ACC112 (cell line): ENCODE measurements around the gene MIGA1.
"Not testable (repeated sequence)": the region's sequence is repeated elsewhere in the genome, so short reads cannot be mapped to it uniquely, and the experiment has no call there.

Experiments used
- H2AFZ ChIP-seq: fragments of 200-600 bp; sonication (generic); one replicate; pipeline ENCODE4 v1.6.0; 2017; ENCODE audit warnings: antibody characterized with exemption, low read length; ENCODE audit not compliant: unreplicated experiment
- H3K27ac ChIP-seq: fragments of 200-600 bp; sonication (generic); 2 replicates; pipeline ENCODE4 v1.5.1; 2014; ENCODE audit warnings: low read depth, mild to moderate bottlenecking, antibody characterized with exemption, low read length, moderate library complexity
- H3K27me3 ChIP-seq: fragments of 200-600 bp; sonication (generic); 2 replicates; pipeline ENCODE4 v1.6.1; 2014; ENCODE audit warnings: mild to moderate bottlenecking, antibody characterized with exemption, low read length, moderate library complexity, mixed read lengths; ENCODE audit not compliant: insufficient read depth
- H3K36me3 ChIP-seq: fragments of 200-600 bp; sonication (generic); 2 replicates; pipeline ENCODE4 v1.6.1; 2016; ENCODE audit warnings: mild to moderate bottlenecking, antibody characterized with exemption, low read length, moderate library complexity, mixed read lengths; ENCODE audit not compliant: insufficient read depth
- H3K4me1 ChIP-seq: fragments of 200-600 bp; sonication (generic); one replicate; pipeline ENCODE4 v1.6.1; 2016; ENCODE audit warnings: low read length, mixed read lengths; ENCODE audit not compliant: insufficient read depth, unreplicated experiment, control insufficient read depth
- H3K4me3 ChIP-seq: fragments of 200-600 bp; sonication (generic); 2 replicates; pipeline ENCODE4 v1.5.1; 2014; ENCODE audit warnings: mild to moderate bottlenecking, low read depth, low read length
- H3K79me2 ChIP-seq: fragments of 200-600 bp; sonication (generic); one replicate; pipeline ENCODE4 v1.6.0; 2016; ENCODE audit warnings: low read length; ENCODE audit not compliant: control insufficient read depth, unreplicated experiment, insufficient read depth

The MIGA1 gene

GRCh38 chr1:77779529-77780281 lies at the start of gene MIGA1:
TSS of gene MIGA1 (plus strand) at chr1:77779649. CDS start at chr1:77783253, 3,604 bp downstream.
- peaks cover 3% of the 10 kb centered on the region for H3K4me1 ChIP-seq
- peaks cover 13% of the 10 kb centered on the region for H3K36me3 ChIP-seq
- peak within 1 kb of the TSS; percentile 89 for H2AFZ ChIP-seq
- no peak within 1 kb of the TSS for H3K27ac ChIP-seq
- no peaks in the 10 kb centered on the region for H3K27me3 ChIP-seq
- H3K4me3 ChIP-seq, result peak within 1 kb of the TSS; percentile 86
- peaks cover 47% of the 10 kb centered on the region for H3K79me2 ChIP-seq

DNA sequence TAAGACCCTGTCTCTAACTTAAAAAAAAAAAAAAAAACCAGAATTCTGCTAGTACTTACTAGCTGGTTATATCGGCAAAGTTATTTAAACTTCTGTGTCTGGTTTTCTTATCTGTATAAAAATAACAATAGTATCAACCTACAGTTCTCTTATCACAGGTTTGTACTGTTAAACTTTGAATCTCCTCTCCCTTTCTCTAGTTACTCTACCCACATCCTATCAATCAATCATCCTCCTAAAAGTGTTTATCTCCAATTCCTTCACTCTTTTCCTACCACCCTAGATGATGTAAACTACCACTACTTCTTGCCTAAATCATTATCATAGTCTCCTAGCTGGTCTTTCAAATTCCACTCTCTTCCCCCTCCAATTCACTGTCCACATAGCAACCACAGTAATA lies 47.4 kb upstream of the MIGA1 start:
- H3K36me3 ChIP-seq, result peaks cover 12% of the 10 kb centered on the region; the same call in 1 of the 2 replicates
- no peaks in the 10 kb centered on the region for H3K79me2 ChIP-seq
- no peak overlapping the region for H3K4me3 ChIP-seq
- no peak overlapping the region for H2AFZ ChIP-seq
- H3K4me1 ChIP-seq, result no peaks in the 10 kb centered on the region
- no peaks in the 10 kb centered on the region for H3K27me3 ChIP-seq
- no peak overlapping the region for H3K27ac ChIP-seq

GRCh38 chr1:77739235-77739634 lies 40.2 kb upstream of the MIGA1 start:
- peaks cover 13% of the 10 kb centered on the region; the same call in 1 of the 2 replicates for H3K36me3 ChIP-seq
- H3K27ac ChIP-seq, result no peak overlapping the region
- H3K27me3 ChIP-seq, result no peaks in the 10 kb centered on the region
- peaks cover 22% of the 10 kb centered on the region for H3K79me2 ChIP-seq
- H3K4me1 ChIP-seq, result no peaks in the 10 kb centered on the region
- no peak overlapping the region for H2AFZ ChIP-seq
- H3K4me3 ChIP-seq, result no peak overlapping the region

GRCh38 chr1:77741316-77741715 lies 38.1 kb upstream of the MIGA1 start:
- no peak overlapping the region for H3K27ac ChIP-seq
- no peak overlapping the region for H3K4me3 ChIP-seq
- peaks cover 27% of the 10 kb centered on the region for H3K79me2 ChIP-seq
- H3K27me3 ChIP-seq, result no peaks in the 10 kb centered on the region
- peaks cover 13% of the 10 kb centered on the region; the same call in 1 of the 2 replicates for H3K36me3 ChIP-seq
- H3K4me1 ChIP-seq, result no peaks in the 10 kb centered on the region
- no peak overlapping the region for H2AFZ ChIP-seq

DNA sequence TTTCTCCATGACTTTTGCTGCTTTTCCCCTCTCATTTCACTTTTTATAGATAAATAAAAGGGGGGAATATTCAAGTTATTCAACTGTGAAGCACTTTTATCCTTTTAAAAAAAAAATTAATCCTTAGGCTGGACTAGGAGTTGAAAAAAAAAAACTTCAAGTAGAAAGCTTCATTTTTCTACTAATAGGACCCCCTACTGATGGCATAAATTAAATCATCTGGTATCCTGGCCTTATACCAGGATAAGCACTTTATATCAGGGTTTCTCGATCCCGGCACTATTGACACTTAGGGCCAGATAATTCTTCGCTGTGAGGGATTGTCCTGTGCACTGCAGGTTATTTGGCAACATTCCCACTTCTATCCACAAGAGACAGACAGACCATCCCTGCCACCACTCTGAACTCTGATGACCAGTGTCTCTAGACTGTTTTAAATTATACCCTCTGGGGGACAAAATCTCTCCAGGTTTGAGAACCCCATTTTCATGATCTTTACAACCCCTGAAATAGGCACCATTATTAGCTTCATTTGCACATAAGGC lies 37.4 kb upstream of the MIGA1 start:
- Histone ChIP-seq H3K36me3 (peaks cover 13% of the 10 kb centered on the region; the same call in 1 of the 2 replicates), H3K27me3 (no peaks in the 10 kb centered on the region), H3K4me1 (no peaks in the 10 kb centered on the region), H3K79me2 (peaks cover 27% of the 10 kb centered on the region), H3K27ac (no peak overlapping the region), H2AFZ (no peak overlapping the region), H3K4me3 (no peak overlapping the region)

- H3K27ac ChIP-seq, result no peak overlapping the region
- peaks cover 10% of the 10 kb centered on the region for H3K4me1 ChIP-seq
- no peaks in the 10 kb centered on the region for H3K27me3 ChIP-seq
- H2AFZ ChIP-seq, result no peak overlapping the region
- H3K36me3 ChIP-seq, result 0 out of 2 replicates have a peak, but pooled peaks cover 8% of the 10 kb centered on the region
- peaks cover 51% of the 10 kb centered on the region for H3K79me2 ChIP-seq
- H3K4me3 ChIP-seq, result no peak overlapping the region
Observed at GRCh38 chr1:77744576-77744975, 34.9 kb upstream of the MIGA1 start.

GRCh38 chr1:77749489-77749888 lies 30.0 kb upstream of the MIGA1 start:
- H3K4me3 ChIP-seq, H3K27ac ChIP-seq, H3K36me3 ChIP-seq, H3K27me3 ChIP-seq, H2AFZ ChIP-seq: not testable (repeated sequence)
- Histone ChIP-seq H3K79me2 (peaks cover 71% of the 10 kb centered on the region), H3K4me1 (peaks cover 10% of the 10 kb centered on the region)

GRCh38 chr1:77756052-77756754 lies 23.2 kb upstream of the MIGA1 start:
- H3K27me3 ChIP-seq, result no peaks in the 10 kb centered on the region
- H3K4me1 ChIP-seq, result peaks cover 18% of the 10 kb centered on the region
- H2AFZ ChIP-seq, result no peak overlapping the region
- no peak overlapping the region for H3K4me3 ChIP-seq
- H3K36me3 ChIP-seq, result no peaks in the 10 kb centered on the region
- peaks cover 80% of the 10 kb centered on the region for H3K79me2 ChIP-seq
- no peak overlapping the region for H3K27ac ChIP-seq

DNA sequence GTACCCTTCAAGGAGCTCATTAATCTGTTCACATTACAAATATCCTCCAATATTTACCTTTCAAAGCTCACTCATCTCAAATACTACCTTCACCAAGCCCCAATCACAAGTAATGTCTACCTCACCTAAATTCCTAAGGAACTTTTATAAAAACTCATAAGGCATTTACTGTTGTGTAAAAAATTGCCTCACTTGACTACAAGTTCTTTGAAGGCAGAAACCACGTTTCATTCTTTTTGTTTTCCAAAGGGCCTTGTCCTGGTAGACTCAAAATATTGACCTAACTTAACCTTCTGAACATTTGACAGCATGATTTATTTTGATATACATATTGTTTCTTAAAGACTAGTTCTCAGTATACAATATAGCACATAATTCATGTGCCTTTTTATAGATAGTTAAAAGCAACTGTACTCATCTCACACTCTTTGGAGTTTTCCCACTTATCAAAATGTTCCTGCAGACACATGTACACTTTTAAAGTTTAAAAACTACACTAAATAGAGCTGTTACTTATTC lies 22.3 kb upstream of the MIGA1 start:
- no peak overlapping the region for H2AFZ ChIP-seq
- peak overlapping the region; percentile 91 for H3K4me3 ChIP-seq
- H3K27me3 ChIP-seq, result no peaks in the 10 kb centered on the region

GRCh38 chr1:77757603-77758002 lies 21.8 kb upstream of the MIGA1 start:
- H3K27me3 ChIP-seq, result no peaks in the 10 kb centered on the region
- H3K4me3 ChIP-seq, result peak overlapping the region; percentile 91
- H3K79me2 ChIP-seq, result peaks cover 67% of the 10 kb centered on the region
- peak overlapping the region; percentile 79 for H3K27ac ChIP-seq
- no peak overlapping the region for H2AFZ ChIP-seq
- no peaks in the 10 kb centered on the region for H3K36me3 ChIP-seq
- peaks cover 27% of the 10 kb centered on the region for H3K4me1 ChIP-seq

More for the DNA sequence above, 22.3 kb upstream of the MIGA1 start:
- Histone ChIP-seq H3K27ac (peak overlapping the region; percentile 79), H3K4me1 (peaks cover 26% of the 10 kb centered on the region), H3K79me2 (peaks cover 71% of the 10 kb centered on the region), H3K36me3 (no peaks in the 10 kb centered on the region)
